Measurements from ENCODE around the gene TMEM132C. TPM values are rescaled to one million over a fixed set of nuclear protein-coding genes. Genes with fewer than 3 reads are reported as not detected.

TMEM132C gene
- total RNA-seq, 4 donors from 2014 or later = 2.4 to 5.5 (median 3.3) TPM

GRCh38 chr12:128557231-128557630, 290.3 kb downstream of the TMEM132C start:
- WGBS, 2 donors (ENCODE audit: low coverage in 1 of 2) = no CpG with 5 or more reads among the region's 1 CpG
- H3K4me3 ChIP-seq = no peak overlapping the region
- TF ChIP-seq CTCF (IDR thresholded peaks at IDR 0.05) (no peak), POLR2A (IDR thresholded peaks at IDR 0.05) (no peak), EP300 (IDR thresholded peaks at IDR 0.05) (no peak), POLR2AphosphoS5 (IDR thresholded peaks at IDR 0.05) (no peak)
- H3K9me3 ChIP-seq = peaks cover 0 to 26% (median 0%) of the 10 kb centered on the region in 3 donors
- H3K4me1 ChIP-seq = no peaks in the 10 kb centered on the region
- no peak overlapping the region for H3K27ac ChIP-seq
- ATAC-seq = no peak
- no peaks in the 10 kb centered on the region for H3K36me3 ChIP-seq
- H3K27me3 ChIP-seq = peaks cover 16% of the 10 kb centered on the region

GRCh38 chr12:128564956-128565355, 298.0 kb downstream of the TMEM132C start:
- WGBS, 2 donors (ENCODE audit: low coverage in 1 of 2) = 96% methylated on average over 3 of the region's 3 CpGs; no CpG with 5 or more reads in 1 of the 2 donors
- peaks cover 0 to 17% (median 0%) of the 10 kb centered on the region in 3 donors for H3K9me3 ChIP-seq

GRCh38 chr12:128567730-128568129, 300.8 kb downstream of the TMEM132C start:
- TF ChIP-seq POLR2A (IDR thresholded peaks at IDR 0.05) = no peak
- TF ChIP-seq POLR2AphosphoS5 (IDR thresholded peaks at IDR 0.05) = no peak
- no peak for TF ChIP-seq CTCF (IDR thresholded peaks at IDR 0.05)
- no peak for TF ChIP-seq EP300 (IDR thresholded peaks at IDR 0.05)
- no peaks in the 10 kb centered on the region for H3K36me3 ChIP-seq
- WGBS, 2 donors (ENCODE audit: low coverage in 1 of 2) = 69 to 100% methylated on average over 1 to 3 of the region's 7 CpGs
- H3K27me3 ChIP-seq = peaks cover 7% of the 10 kb centered on the region
- H3K27ac ChIP-seq = no peak overlapping the region
- H3K4me1 ChIP-seq = no peaks in the 10 kb centered on the region
- peaks cover 0 to 15% (median 1%) of the 10 kb centered on the region in 3 donors for H3K9me3 ChIP-seq
- no peak for ATAC-seq
- no peak overlapping the region for H3K4me3 ChIP-seq

More at GRCh38 chr12:128564956-128565355, 298.0 kb downstream of the TMEM132C start:
- H3K27me3 ChIP-seq = no peaks in the 10 kb centered on the region
- H3K4me3 ChIP-seq = no peak overlapping the region
- no peaks in the 10 kb centered on the region for H3K4me1 ChIP-seq
- ATAC-seq = no peak
- H3K27ac ChIP-seq = no peak overlapping the region
- no peaks in the 10 kb centered on the region for H3K36me3 ChIP-seq
- TF ChIP-seq POLR2A (IDR thresholded peaks at IDR 0.05) (no peak), POLR2AphosphoS5 (IDR thresholded peaks at IDR 0.05) (no peak), CTCF (IDR thresholded peaks at IDR 0.05) (no peak), EP300 (IDR thresholded peaks at IDR 0.05) (no peak)

- Histone ChIP-seq H3K36me3 (no peaks in the 10 kb centered on the region), H3K9me3 (peaks cover 0 to 8% (median 1%) of the 10 kb centered on the region in 3 donors), H3K27ac (no peak overlapping the region), H3K4me1 (no peaks in the 10 kb centered on the region), H3K4me3 (no peak overlapping the region), H3K27me3 (peaks cover 7% of the 10 kb centered on the region)
- 46 to 47% methylated on average over 7 to 11 of the region's 11 CpGs for WGBS, 2 donors (ENCODE audit: low coverage in 1 of 2)
- ATAC-seq = no peak
- TF ChIP-seq EP300 (IDR thresholded peaks at IDR 0.05) (no peak), POLR2A (IDR thresholded peaks at IDR 0.05) (no peak), CTCF (IDR thresholded peaks at IDR 0.05) (no peak), POLR2AphosphoS5 (IDR thresholded peaks at IDR 0.05) (no peak)
Observed at GRCh38 chr12:128570191-128571065, 303.5 kb downstream of the TMEM132C start.
